GM23338 (cell line): ENCODE measurements around the gene HACE1. TPM values are rescaled to one million over a fixed set of nuclear protein-coding genes. Genes with fewer than 3 reads are reported as not detected.

Source experiments
- ATAC-seq: fragments of 200-7000 bp; cut with Tn5 transposase; 3 replicates; pipeline ENCODE4 v1.9.1; 2020
- DNase-seq: peaks from one replicate; pipeline ENCODE4 v3.0.0-alpha.2; 2015; ENCODE audit warnings: low spot score
- H2AFZ ChIP-seq: fragments of 200-600 bp; sonication (generic); 2 replicates; pipeline ENCODE4 v1.8.0; 2016; ENCODE audit warnings: antibody characterized with exemption, mild to moderate bottlenecking, moderate library complexity
- H3F3A ChIP-seq: fragments of 200-600 bp; sonication (generic); replicated peaks from 2 replicates; pipeline ENCODE4 v1.8.0; 2017; ENCODE audit warnings: antibody characterized with exemption, mixed run types, low read depth
- H3K27ac ChIP-seq: fragments of 200-600 bp; sonication (generic); 2 replicates; pipeline ENCODE4 v1.6.1; 2016; ENCODE audit warnings: low read depth
- H3K27me3 ChIP-seq: fragments of 200-600 bp; sonication (generic); 2 replicates; pipeline ENCODE4 v1.8.0; 2016; ENCODE audit warnings: mild to moderate bottlenecking, mixed run types, moderate library complexity; ENCODE audit not compliant: insufficient read depth
- H3K36me3 ChIP-seq: fragments of 200-600 bp; sonication (generic); 2 replicates; pipeline ENCODE4 v1.8.0; 2016; ENCODE audit warnings: mild to moderate bottlenecking; ENCODE audit not compliant: insufficient read depth
- H3K4me1 ChIP-seq: fragments of 200-600 bp; sonication (generic); 2 replicates; pipeline ENCODE4 v1.8.0; 2016; ENCODE audit warnings: mild to moderate bottlenecking, moderate library complexity; ENCODE audit not compliant: insufficient read depth
- H3K4me2 ChIP-seq: fragments of 200-600 bp; sonication (generic); 2 replicates; pipeline ENCODE4 v1.7.1; 2017; ENCODE audit warnings: mixed run types
- H3K4me3 ChIP-seq: fragments of 200-600 bp; sonication (generic); 2 replicates; pipeline ENCODE4 v1.6.1; 2016; ENCODE audit warnings: mixed run types
- H3K79me2 ChIP-seq: fragments of 200-600 bp; sonication (generic); replicated peaks from 2 replicates; pipeline ENCODE4 v1.8.0; 2017; ENCODE audit warnings: mild to moderate bottlenecking; ENCODE audit not compliant: insufficient read depth
- H3K9me2 ChIP-seq: fragments of 200-600 bp; sonication (generic); 2 replicates; pipeline ENCODE4 v1.8.0; 2017; ENCODE audit not compliant: insufficient read depth
- H4K20me1 ChIP-seq: fragments of 200-600 bp; sonication (generic); replicated peaks from 2 replicates; pipeline ENCODE4 v1.8.0; 2017; ENCODE audit warnings: mild to moderate bottlenecking; ENCODE audit not compliant: insufficient read depth
- H3K27ac Mint-ChIP-seq: 2 replicates; pipeline ENCODE4 v1.8.0; 2020; ENCODE audit warnings: inconsistent platforms, mild to moderate bottlenecking, moderate library complexity, mixed read lengths
- H3K27me3 Mint-ChIP-seq: 3 replicates; pipeline ENCODE4 v1.8.0; 2022; ENCODE audit warnings: low read depth, mild to moderate bottlenecking, moderate library complexity, mixed read lengths, inconsistent platforms; ENCODE audit not compliant: insufficient read depth, poor library complexity
- H3K36me3 Mint-ChIP-seq: 3 replicates; pipeline ENCODE4 v1.8.0; 2021; ENCODE audit warnings: low read depth, mild to moderate bottlenecking, inconsistent platforms, moderate library complexity, mixed read lengths
- H3K4me1 Mint-ChIP-seq: 3 replicates; pipeline ENCODE4 v1.8.0; 2020; ENCODE audit warnings: mild to moderate bottlenecking, inconsistent platforms, mixed read lengths
- H3K4me3 Mint-ChIP-seq: 3 replicates; pipeline ENCODE4 v1.8.0; 2021; ENCODE audit warnings: moderate library complexity, mild to moderate bottlenecking, inconsistent platforms, mixed read lengths
- H3K9me3 Mint-ChIP-seq: 3 replicates; pipeline ENCODE4 v1.8.0; 2020; ENCODE audit warnings: moderate library complexity, mild to moderate bottlenecking, inconsistent platforms, mixed read lengths
- EZH2 ChIP-seq: fragments of 200-600 bp; sonication (generic); IDR thresholded peaks from one replicate; pipeline ENCODE4 v1.8.0; 2017; ENCODE audit warnings: antibody characterized with exemption, mild to moderate bottlenecking, low read depth; ENCODE audit not compliant: unreplicated experiment
- EZH2phosphoT487 ChIP-seq: fragments of 200-600 bp; sonication (generic); IDR thresholded peaks from one replicate; pipeline ENCODE4 v1.8.1; 2018; ENCODE audit warnings: antibody characterized with exemption; ENCODE audit not compliant: unreplicated experiment
- JUNB ChIP-seq: IDR thresholded peaks from one replicate; pipeline ENCODE4 v1.6.1; 2016; ENCODE audit warnings: antibody characterized with exemption; ENCODE audit not compliant: unreplicated experiment
- STAT1 ChIP-seq: IDR thresholded peaks from one replicate; pipeline ENCODE4 v1.6.1; 2016; ENCODE audit warnings: antibody characterized with exemption; ENCODE audit not compliant: unreplicated experiment
- polyA plus RNA-seq: library from polyadenylated mRNA; unstranded; fragments of >200 nt; fragmentation: Nextera tagmentation; extraction: Ambion mirVana; gene quantifications from 2 replicates; pipeline ENCODE4 v1.2.1, GENCODE V29; 2016
- total RNA-seq: library from RNA; depleted of rRNA; stranded (reverse); fragments of >200 nt; shearing (Covaris generic); gene quantifications from 2 replicates; pipeline ENCODE4 v1.2.3, GENCODE V29; 2014
- TF ChIP-seq, protein P1 (sequence below), 2 experiments: fragments of 200-600 bp in 1 of 2; sonication (generic) in 1 of 2; conservative IDR thresholded peaks; 2 replicates each; pipeline versions ENCODE4 v1.5.1 to v1.6.1; 2016 to 2017; ENCODE audit warnings: antibody characterized with exemption in 2 of 2, low read depth in 2 of 2, mild to moderate bottlenecking in 2 of 2, moderate library complexity in 1 of 2
- TF ChIP-seq, protein P2 (sequence below): fragments of 250-450 bp; sonication (Bioruptor Pico); IDR thresholded peaks from 2 replicates; pipeline ENCODE4 v1.5.0; 2020; ENCODE audit warnings: mild to moderate bottlenecking, moderate library complexity

Gene HACE1
- total and polyA plus RNA-seq, 2 experiments from 2014 or later: 8.6 to 28.7 TPM

DNA sequence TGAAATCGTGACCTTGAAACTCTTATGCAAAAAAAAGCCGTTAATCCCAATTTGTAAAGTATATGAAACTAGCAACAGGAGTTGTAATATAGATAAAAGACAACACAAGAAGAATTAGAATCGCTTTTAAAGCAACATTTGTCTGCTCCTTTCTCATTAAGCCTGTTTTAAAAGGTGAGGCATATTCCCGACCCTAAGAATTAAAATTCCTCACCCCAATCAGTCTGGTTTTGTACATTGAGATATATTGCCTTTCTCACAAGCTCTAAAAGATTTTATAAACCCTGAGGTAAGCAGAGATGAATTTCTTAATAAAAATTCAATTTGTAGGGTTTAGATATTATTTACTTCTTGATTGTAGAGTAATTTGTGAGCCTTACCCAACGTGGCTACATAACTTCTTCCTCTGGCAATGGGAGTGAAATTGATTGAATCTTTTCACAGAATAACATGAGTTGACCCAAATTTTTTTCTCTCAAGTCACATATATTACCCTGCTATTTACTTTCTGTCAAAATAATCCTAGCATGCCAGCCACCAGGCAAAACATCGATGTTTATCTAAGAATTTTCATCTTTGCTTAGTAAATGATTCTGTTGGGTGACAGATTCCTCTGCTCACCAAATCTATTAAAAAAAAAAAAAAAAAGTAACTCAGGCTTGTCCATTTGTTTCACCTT is 173.7 kb downstream of the HACE1 start (continued):
- no peak for TF ChIP-seq EZH2phosphoT487
- TF ChIP-seq, protein P1, sequence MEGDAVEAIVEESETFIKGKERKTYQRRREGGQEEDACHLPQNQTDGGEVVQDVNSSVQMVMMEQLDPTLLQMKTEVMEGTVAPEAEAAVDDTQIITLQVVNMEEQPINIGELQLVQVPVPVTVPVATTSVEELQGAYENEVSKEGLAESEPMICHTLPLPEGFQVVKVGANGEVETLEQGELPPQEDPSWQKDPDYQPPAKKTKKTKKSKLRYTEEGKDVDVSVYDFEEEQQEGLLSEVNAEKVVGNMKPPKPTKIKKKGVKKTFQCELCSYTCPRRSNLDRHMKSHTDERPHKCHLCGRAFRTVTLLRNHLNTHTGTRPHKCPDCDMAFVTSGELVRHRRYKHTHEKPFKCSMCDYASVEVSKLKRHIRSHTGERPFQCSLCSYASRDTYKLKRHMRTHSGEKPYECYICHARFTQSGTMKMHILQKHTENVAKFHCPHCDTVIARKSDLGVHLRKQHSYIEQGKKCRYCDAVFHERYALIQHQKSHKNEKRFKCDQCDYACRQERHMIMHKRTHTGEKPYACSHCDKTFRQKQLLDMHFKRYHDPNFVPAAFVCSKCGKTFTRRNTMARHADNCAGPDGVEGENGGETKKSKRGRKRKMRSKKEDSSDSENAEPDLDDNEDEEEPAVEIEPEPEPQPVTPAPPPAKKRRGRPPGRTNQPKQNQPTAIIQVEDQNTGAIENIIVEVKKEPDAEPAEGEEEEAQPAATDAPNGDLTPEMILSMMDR (conservative IDR thresholded peaks at IDR 0.05; ENCODE audit: low read depth in 2 of 2): no peak
- TF ChIP-seq, protein P2, sequence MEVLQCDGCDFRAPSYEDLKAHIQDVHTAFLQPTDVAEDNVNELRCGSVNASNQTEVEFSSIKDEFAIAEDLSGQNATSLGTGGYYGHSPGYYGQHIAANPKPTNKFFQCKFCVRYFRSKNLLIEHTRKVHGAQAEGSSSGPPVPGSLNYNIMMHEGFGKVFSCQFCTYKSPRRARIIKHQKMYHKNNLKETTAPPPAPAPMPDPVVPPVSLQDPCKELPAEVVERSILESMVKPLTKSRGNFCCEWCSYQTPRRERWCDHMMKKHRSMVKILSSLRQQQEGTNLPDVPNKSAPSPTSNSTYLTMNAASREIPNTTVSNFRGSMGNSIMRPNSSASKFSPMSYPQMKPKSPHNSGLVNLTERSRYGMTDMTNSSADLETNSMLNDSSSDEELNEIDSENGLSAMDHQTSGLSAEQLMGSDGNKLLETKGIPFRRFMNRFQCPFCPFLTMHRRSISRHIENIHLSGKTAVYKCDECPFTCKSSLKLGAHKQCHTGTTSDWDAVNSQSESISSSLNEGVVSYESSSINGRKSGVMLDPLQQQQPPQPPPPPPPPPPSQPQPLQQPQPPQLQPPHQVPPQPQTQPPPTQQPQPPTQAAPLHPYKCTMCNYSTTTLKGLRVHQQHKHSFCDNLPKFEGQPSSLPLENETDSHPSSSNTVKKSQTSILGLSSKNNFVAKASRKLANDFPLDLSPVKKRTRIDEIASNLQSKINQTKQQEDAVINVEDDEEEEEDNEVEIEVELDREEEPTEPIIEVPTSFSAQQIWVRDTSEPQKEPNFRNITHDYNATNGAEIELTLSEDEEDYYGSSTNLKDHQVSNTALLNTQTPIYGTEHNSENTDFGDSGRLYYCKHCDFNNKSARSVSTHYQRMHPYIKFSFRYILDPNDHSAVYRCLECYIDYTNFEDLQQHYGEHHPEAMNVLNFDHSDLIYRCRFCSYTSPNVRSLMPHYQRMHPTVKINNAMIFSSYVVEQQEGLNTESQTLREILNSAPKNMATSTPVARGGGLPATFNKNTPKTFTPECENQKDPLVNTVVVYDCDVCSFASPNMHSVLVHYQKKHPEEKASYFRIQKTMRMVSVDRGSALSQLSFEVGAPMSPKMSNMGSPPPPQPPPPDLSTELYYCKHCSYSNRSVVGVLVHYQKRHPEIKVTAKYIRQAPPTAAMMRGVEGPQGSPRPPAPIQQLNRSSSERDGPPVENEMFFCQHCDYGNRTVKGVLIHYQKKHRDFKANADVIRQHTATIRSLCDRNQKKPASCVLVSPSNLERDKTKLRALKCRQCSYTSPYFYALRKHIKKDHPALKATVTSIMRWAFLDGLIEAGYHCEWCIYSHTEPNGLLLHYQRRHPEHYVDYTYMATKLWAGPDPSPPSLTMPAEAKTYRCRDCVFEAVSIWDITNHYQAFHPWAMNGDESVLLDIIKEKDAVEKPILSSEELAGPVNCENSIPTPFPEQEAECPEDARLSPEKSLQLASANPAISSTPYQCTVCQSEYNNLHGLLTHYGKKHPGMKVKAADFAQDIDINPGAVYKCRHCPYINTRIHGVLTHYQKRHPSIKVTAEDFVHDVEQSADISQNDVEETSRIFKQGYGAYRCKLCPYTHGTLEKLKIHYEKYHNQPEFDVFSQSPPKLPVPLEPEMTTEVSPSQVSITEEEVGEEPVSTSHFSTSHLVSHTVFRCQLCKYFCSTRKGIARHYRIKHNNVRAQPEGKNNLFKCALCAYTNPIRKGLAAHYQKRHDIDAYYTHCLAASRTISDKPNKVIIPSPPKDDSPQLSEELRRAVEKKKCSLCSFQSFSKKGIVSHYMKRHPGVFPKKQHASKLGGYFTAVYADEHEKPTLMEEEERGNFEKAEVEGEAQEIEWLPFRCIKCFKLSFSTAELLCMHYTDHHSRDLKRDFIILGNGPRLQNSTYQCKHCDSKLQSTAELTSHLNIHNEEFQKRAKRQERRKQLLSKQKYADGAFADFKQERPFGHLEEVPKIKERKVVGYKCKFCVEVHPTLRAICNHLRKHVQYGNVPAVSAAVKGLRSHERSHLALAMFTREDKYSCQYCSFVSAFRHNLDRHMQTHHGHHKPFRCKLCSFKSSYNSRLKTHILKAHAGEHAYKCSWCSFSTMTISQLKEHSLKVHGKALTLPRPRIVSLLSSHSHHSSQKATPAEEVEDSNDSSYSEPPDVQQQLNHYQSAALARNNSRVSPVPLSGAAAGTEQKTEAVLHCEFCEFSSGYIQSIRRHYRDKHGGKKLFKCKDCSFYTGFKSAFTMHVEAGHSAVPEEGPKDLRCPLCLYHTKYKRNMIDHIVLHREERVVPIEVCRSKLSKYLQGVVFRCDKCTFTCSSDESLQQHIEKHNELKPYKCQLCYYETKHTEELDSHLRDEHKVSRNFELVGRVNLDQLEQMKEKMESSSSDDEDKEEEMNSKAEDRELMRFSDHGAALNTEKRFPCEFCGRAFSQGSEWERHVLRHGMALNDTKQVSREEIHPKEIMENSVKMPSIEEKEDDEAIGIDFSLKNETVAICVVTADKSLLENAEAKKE: no peak
- TF ChIP-seq STAT1: no peak
- no peak for TF ChIP-seq JUNB

DNA sequence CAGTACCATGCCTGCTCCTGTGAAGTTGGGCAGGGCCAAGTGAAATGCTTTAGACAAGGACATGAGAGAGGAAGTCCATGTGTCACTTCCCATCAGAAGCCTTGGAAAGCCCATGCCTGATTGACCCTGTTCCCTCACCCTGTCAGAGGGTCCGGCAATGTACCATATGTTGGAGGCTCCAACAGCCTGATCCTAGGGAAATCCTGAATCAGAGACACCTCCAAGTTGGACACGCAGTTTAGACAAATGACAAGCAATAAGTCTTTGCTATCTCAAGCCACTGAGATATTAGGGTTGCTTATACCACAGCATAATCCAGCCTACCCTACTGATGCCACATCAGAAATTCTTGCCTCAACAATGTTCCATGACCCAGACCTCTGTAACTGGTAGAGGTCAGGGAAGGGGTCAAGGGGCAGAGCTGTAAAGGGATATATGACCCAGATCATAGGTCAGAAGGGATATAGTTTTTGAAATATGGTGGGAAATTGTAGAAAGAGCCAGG is 174.8 kb downstream of the HACE1 start:
- Histone ChIP-seq H3K27ac (no peak overlapping the region), H3F3A (no peaks in the 10 kb centered on the region), H3K27me3 (no peaks in the 10 kb centered on the region), H3K9me2 (no peaks in the 10 kb centered on the region), H4K20me1 (no peaks in the 10 kb centered on the region), H3K36me3 (no peaks in the 10 kb centered on the region; the same call in 1 of the 2 replicates), H3K79me2 (no peaks in the 10 kb centered on the region), H3K4me1 (no peaks in the 10 kb centered on the region; the same call in 1 of the 2 replicates), H3K4me3 (no peak overlapping the region), H2AFZ (no peak overlapping the region), H3K4me2 (no peak overlapping the region)
- ATAC-seq: no peak
- Mint-ChIP-seq H3K36me3 (no peaks in the 10 kb centered on the region), H3K4me3 (no peak overlapping the region), H3K27me3 (no peaks in the 10 kb centered on the region), H3K27ac (no peak overlapping the region), H3K4me1 (peaks cover 13% of the 10 kb centered on the region), H3K9me3 (no peaks in the 10 kb centered on the region)
- no peak for DNase-seq
- no peak for TF ChIP-seq STAT1
- TF ChIP-seq, protein P2: no peak
- TF ChIP-seq EZH2phosphoT487: no peak
- no peak for TF ChIP-seq EZH2
